NCI-H69 (cell line): ENCODE data around the gene STIL.
"Not testable (repeated sequence)": the region's sequence is repeated elsewhere in the genome, so short reads cannot be mapped to it uniquely, and the experiment has no call there.

Source experiments
- DNase-seq: peaks from one replicate; lab custom pipeline; 2025; lab: John Stamatoyannopoulos, UW

The STIL gene

GRCh38 chr1:47219590-47220220 lies 94.2 kb downstream of the STIL start:
- DNase-seq = no peak

GRCh38 chr1:47219001-47219400 lies 94.9 kb downstream of the STIL start:
- no peak for DNase-seq

- no peak for DNase-seq
These were observed 97.5 kb downstream of the STIL start for GRCh38 chr1:47216278-47217059.

- no peak for DNase-seq
These were observed 98.2 kb downstream of the STIL start for GRCh38 chr1:47215713-47216112.

GRCh38 chr1:47214549-47214948 lies 99.4 kb downstream of the STIL start:
- DNase-seq = no peak

GRCh38 chr1:47213230-47213963 lies 100.5 kb downstream of the STIL start:
- DNase-seq = no peak

- no peak for DNase-seq
These were observed 101.2 kb downstream of the STIL start for GRCh38 chr1:47212636-47213229.

- no peak for DNase-seq
These were observed 102.1 kb downstream of the STIL start for GRCh38 chr1:47211796-47212269.

- no peak for DNase-seq
These were observed 103.3 kb downstream of the STIL start for GRCh38 chr1:47210666-47211065.

- DNase-seq = no peak
These were observed 104.1 kb downstream of the STIL start for GRCh38 chr1:47209725-47210325.

- no peak for DNase-seq
These were observed 104.9 kb downstream of the STIL start for GRCh38 chr1:47209091-47209490.

GRCh38 chr1:47208374-47208850 lies 105.5 kb downstream of the STIL start:
- no peak for DNase-seq

GRCh38 chr1:47207803-47208373 lies 106.1 kb downstream of the STIL start:
- DNase-seq = no peak

- DNase-seq = no peak
These were observed 108.0 kb downstream of the STIL start for GRCh38 chr1:47205918-47206317.

GRCh38 chr1:47203504-47203903 lies 110.4 kb downstream of the STIL start:
- DNase-seq = not testable (repeated sequence)

- DNase-seq = no peak
These were observed 112.8 kb downstream of the STIL start for GRCh38 chr1:47201179-47201578.
